Endothelial cell of umbilical vein (primary cell): ENCODE measurements around the gene TTLL10. TPM values are rescaled to one million over a fixed set of nuclear protein-coding genes. Genes with fewer than 3 reads are reported as not detected.

ENCODE experiments used
- BruUV-seq: library from RNA; stranded (reverse); fragments of 400-500 nt; replicated peaks from 2 replicates; lab custom pipeline; 2021; lab: Mats Ljungman, UMichigan
- CTCF ChIA-PET: fragments of 300-600, 350-600 bp; sonication (Branson Sonifier 250); formaldehyde crosslinking; loops from one replicate; lab custom pipeline; 2021; ENCODE audit warnings: antibody characterized with exemption, inconsistent platforms; lab: Charles Lee
- POLR2A ChIA-PET: fragments of 300-600, 350-600 bp; sonication (Branson Sonifier 250); formaldehyde crosslinking; loops from one replicate; lab custom pipeline; 2021; ENCODE audit warnings: antibody characterized with exemption, inconsistent platforms; lab: Charles Lee
- DNase-seq: peaks from one replicate; pipeline ENCODE4 v3.0.0-alpha.2; 2011; ENCODE audit warnings: low read depth, low spot score
- FAIRE-seq: peaks from 2 replicates; lab custom pipeline; 2011; peaks lifted over from hg19 to GRCh38; lab: Jason Lieb, UNC
- H2AFZ ChIP-seq: 2 replicates; pipeline ENCODE4 v1.6.0; 2012; ENCODE audit warnings: low read depth, low read length, control low read depth, inconsistent platforms
- H3K27ac ChIP-seq: 2 replicates; pipeline ENCODE4 v1.5.1; 2011; ENCODE audit warnings: low read depth, mild to moderate bottlenecking, control low read depth, low read length, moderate library complexity; ENCODE audit not compliant: insufficient read depth
- H3K27me3 ChIP-seq, 2 experiments: 2 replicates each; pipeline versions ENCODE4 v1.6.0 to v1.6.1; 2011; ENCODE audit warnings: low read length in 2 of 2, mixed read lengths in 1 of 2; ENCODE audit not compliant: control insufficient read depth in 2 of 2, insufficient read depth in 2 of 2
- H3K36me3 ChIP-seq, 2 experiments: 2 replicates in 1 of 2; 3 replicates in 1 of 2; pipeline ENCODE4 v1.5.1; 2011; ENCODE audit warnings: low read length in 2 of 2, mild to moderate bottlenecking in 1 of 2, moderate library complexity in 1 of 2; ENCODE audit not compliant: control insufficient read depth in 2 of 2, insufficient read depth in 2 of 2; ENCODE audit errors: extremely low read depth in 1 of 2
- H3K4me1 ChIP-seq: 3 replicates; pipeline ENCODE4 v1.5.1; 2011; ENCODE audit warnings: mild to moderate bottlenecking, low read length; ENCODE audit not compliant: control insufficient read depth, insufficient read depth; ENCODE audit errors: extremely low read depth
- H3K4me2 ChIP-seq: 2 replicates; pipeline ENCODE4 v1.6.1; 2011; ENCODE audit warnings: low read length, control low read depth, mixed read lengths; ENCODE audit not compliant: insufficient read depth
- H3K4me3 ChIP-seq, 3 experiments: fragments of 200-600 bp in 1 of 3; sonication (generic), shearing (Covaris generic) in 1 of 3; replicated peaks in 1 of 3; 2 replicates each; pipeline ENCODE4 v1.5.1; 2011 to 2016; ENCODE audit warnings: control low read depth in 3 of 3, low read length in 3 of 3, mild to moderate bottlenecking in 2 of 3, inconsistent platforms in 1 of 3, low read depth in 1 of 3, moderate library complexity in 1 of 3; ENCODE audit not compliant: insufficient read depth in 1 of 3
- H3K79me2 ChIP-seq: 2 replicates; pipeline ENCODE4 v1.6.0; 2012; ENCODE audit warnings: low read length, inconsistent platforms; ENCODE audit not compliant: control insufficient read depth, insufficient read depth
- H3K9ac ChIP-seq: replicated peaks from 2 replicates; pipeline ENCODE3; 2011; ENCODE audit warnings: low read length, control low read depth; ENCODE audit not compliant: insufficient read depth; ENCODE audit errors: extremely low read depth
- H3K9me1 ChIP-seq: replicated peaks from 3 replicates; pipeline ENCODE4 v1.6.0; 2011; ENCODE audit warnings: mild to moderate bottlenecking, low read length; ENCODE audit not compliant: control insufficient read depth, insufficient read depth; ENCODE audit errors: extremely low read depth
- H3K9me3 ChIP-seq: replicated peaks from 2 replicates; pipeline ENCODE4 v1.5.1; 2012; ENCODE audit warnings: low read length, inconsistent platforms; ENCODE audit not compliant: control insufficient read depth, insufficient read depth
- H4K20me1 ChIP-seq: replicated peaks from 2 replicates; pipeline ENCODE3; 2011; ENCODE audit warnings: mild to moderate bottlenecking, low read length; ENCODE audit not compliant: control insufficient read depth, insufficient read depth; ENCODE audit errors: extremely low read depth
- EZH2 ChIP-seq: IDR thresholded peaks from 2 replicates; pipeline ENCODE4 v1.6.1; 2012; ENCODE audit warnings: borderline replicate concordance, low read depth, mild to moderate bottlenecking, moderate library complexity, low read length, inconsistent platforms; ENCODE audit not compliant: severe bottlenecking
- FOS ChIP-seq: IDR thresholded peaks from 2 replicates; pipeline ENCODE4 v1.6.1; 2011; ENCODE audit warnings: mild to moderate bottlenecking, low read length, moderate library complexity, borderline replicate concordance; ENCODE audit not compliant: insufficient read depth
- GATA2 ChIP-seq: IDR thresholded peaks from 2 replicates; pipeline ENCODE4 v1.7.0; 2011; ENCODE audit warnings: low read depth, mild to moderate bottlenecking, moderate library complexity, mixed read lengths, low read length; ENCODE audit not compliant: insufficient read length, insufficient read depth
- JUN ChIP-seq: IDR thresholded peaks from 2 replicates; pipeline ENCODE4 v1.6.1; 2011; ENCODE audit warnings: borderline replicate concordance, low read depth; ENCODE audit not compliant: insufficient read length, insufficient read depth
- MYC ChIP-seq: IDR thresholded peaks from one replicate; pipeline ENCODE4 v1.6.1; 2011; ENCODE audit warnings: mild to moderate bottlenecking, low read depth, low read length
- POLR2A ChIP-seq: IDR thresholded peaks from 2 replicates; pipeline ENCODE4 v1.6.1; 2012; ENCODE audit warnings: low read depth, mild to moderate bottlenecking, control low read depth, low read length
- POLR2AphosphoS5 ChIP-seq: IDR thresholded peaks from 2 replicates; pipeline ENCODE4 v1.6.1; 2012; ENCODE audit warnings: low read depth, mild to moderate bottlenecking, control low read depth, low read length, moderate library complexity; ENCODE audit not compliant: insufficient read depth
- dilution Hi-C: fragments of 300-500 bp; cut with MboI; formaldehyde crosslinking; loops from one replicate; pipeline ENCODE4 v1.15.0; 2019; ENCODE audit warnings: low sequenced_read_pairs; ENCODE audit not compliant: extremely low pct_ligation_motif_present
- intact Hi-C: fragments of 100-400 bp; cut with micrococcal nuclease; formaldehyde crosslinking; loops from one replicate; pipeline ENCODE4 v1.10.0; 2022
- polyA plus RNA-seq, 4 experiments: library from polyadenylated mRNA; depleted of rRNA in 3 of 4; stranded (reverse) in 3 of 4; unstranded in 1 of 4; fragments of >200 nt; gene quantifications; 2 replicates each; pipeline versions ENCODE4 v1.2.1 to v1.2.3, GENCODE V29; 2011 to 2012; ENCODE audit warnings: missing spikeins in 1 of 4
- total RNA-seq: library from RNA; stranded (reverse); gene quantifications from 2 replicates; pipeline ENCODE4 v1.2.3, GENCODE V29; 2021
- TF ChIP-seq, protein P1 (sequence below): IDR thresholded peaks from 2 replicates; pipeline ENCODE4 v1.6.1; 2011; ENCODE audit not compliant: insufficient read depth, insufficient read length
- TF ChIP-seq, protein P2 (sequence below), 2 donors: IDR thresholded peaks; 1 replicate in 1 of 2; 2 replicates in 1 of 2; pipeline ENCODE4 v1.5.1; 2011; ENCODE audit warnings: low read length in 2 of 2, mild to moderate bottlenecking in 2 of 2, moderate library complexity in 2 of 2, control low read depth in 1 of 2, inconsistent platforms in 1 of 2, low read depth in 1 of 2; ENCODE audit not compliant: insufficient read depth in 1 of 2; ENCODE audit errors: extremely low read depth in 1 of 2

TTLL10 gene
- total and polyA plus RNA-seq, 2 donors (not counting 3 experiments of a cell fraction or from before 2014, with no cell fraction given), result not detected

DNA sequence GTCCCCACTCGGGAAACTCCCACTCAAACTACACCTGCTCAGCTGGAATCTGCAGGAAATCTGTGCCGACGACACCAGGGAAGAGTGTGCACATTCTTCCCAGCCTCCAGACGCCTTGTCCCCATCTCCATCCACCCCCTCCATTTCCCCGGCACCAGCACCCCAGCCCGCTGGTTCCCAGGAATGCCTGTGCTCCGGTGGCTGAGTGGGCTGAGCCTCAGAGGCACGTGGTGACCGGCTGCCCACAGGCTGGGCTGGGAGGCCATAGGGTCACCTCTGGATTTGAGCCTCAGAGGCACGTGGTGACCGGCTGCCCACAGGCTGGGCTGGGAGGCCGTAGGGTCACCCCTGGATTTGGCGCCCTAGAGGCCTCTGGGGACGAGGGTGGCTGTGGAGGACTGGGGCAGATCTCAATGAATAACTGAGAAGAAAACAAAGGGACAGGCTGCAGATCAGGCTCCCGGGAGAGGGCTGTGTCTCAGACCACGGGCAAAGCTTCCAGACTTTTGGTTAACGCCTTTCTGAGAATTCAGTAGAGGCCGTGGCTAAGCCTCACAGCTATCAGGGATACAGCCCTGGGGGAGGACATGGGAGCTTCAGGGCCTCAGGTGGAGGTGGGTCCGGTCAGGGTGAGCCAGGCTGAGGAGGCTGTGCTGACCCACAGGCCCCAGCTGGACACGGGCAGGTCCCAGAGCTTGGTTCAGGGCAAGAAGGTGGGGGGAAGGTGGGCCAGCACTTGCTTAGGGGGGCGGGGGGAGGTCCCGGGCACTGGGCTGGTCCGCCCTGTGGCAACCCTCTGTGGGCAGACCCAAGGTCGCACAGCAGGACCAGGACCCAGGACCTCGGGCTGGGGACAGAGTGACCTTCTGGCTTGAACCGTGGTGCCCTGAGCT lies 17.3 kb upstream of the TTLL10 start:
- H3K4me2 ChIP-seq, result no peak overlapping the region
- no TSS peak for BruUV-seq
- H2AFZ ChIP-seq, result no peak overlapping the region
- ChIA-PET CTCF (interaction anchor here (1.3 to 2.0 kb wide), 2 partner anchors 34 to 75 kb away, joined by 3 to 6 read pairs; no protein-coding TSS in a partner anchor), POLR2A (no interaction called here)
- DNase-seq (no peak), FAIRE-seq (no peak)
- no peak overlapping the region for H3K27ac ChIP-seq
- H3K27me3 ChIP-seq, result no peaks in the 10 kb centered on the region
- intact Hi-C loops (loop anchor here (1.0 kb wide), 1 partner anchor 34 kb away; no protein-coding TSS in a partner anchor), dilution Hi-C loops (no loop called here)
- H3K79me2 ChIP-seq, result no peaks in the 10 kb centered on the region
- H3K36me3 ChIP-seq, result no peaks in the 10 kb centered on the region
- H4K20me1 ChIP-seq, result no peaks in the 10 kb centered on the region
- H3K4me3 ChIP-seq, result no peak overlapping the region
- no peaks in the 10 kb centered on the region for H3K9me3 ChIP-seq
- no peaks in the 10 kb centered on the region for H3K9me1 ChIP-seq
- peaks cover 14% of the 10 kb centered on the region for H3K4me1 ChIP-seq
- TF ChIP-seq POLR2A (no peak), MYC (no peak), FOS (no peak)
- no peak overlapping the region for H3K9ac ChIP-seq

DNA sequence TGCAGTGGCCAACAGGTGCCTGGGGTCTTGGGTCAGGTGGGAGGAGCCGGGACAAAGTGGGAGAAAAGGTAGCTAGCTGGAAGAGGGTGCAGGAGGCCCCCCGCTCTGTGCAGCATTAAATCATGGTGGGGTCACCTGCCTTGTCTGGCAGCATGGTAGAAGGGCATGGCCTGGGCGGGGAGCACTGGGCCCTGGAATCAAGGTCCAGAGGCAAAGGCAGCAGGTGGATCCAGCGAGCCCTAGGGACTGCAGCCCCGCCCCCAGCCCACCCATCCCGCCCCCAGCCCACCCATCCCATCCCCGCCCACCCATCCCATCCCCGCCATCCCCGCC lies 16.7 kb upstream of the TTLL10 start:
- intact Hi-C loops, result loop anchor here (1.0 kb wide), 1 partner anchor 35 kb away; no protein-coding TSS in a partner anchor
- no peaks in the 10 kb centered on the region for H4K20me1 ChIP-seq
- ChIA-PET POLR2A (no interaction called here), CTCF (interaction anchor here (1.3 to 2.0 kb wide), 2 partner anchors 35 to 74 kb away, joined by 3 to 6 read pairs; no protein-coding TSS in a partner anchor)
- no peak overlapping the region for H3K9ac ChIP-seq
- H3K27ac ChIP-seq, result no peak overlapping the region
- DNase-seq (no peak), FAIRE-seq (no peak)
- H3K36me3 ChIP-seq, result no peaks in the 10 kb centered on the region
- dilution Hi-C loops, result no loop called here
- no peaks in the 10 kb centered on the region for H3K27me3 ChIP-seq
- H3K79me2 ChIP-seq, result no peaks in the 10 kb centered on the region
- no peak overlapping the region for H3K4me2 ChIP-seq
- TF ChIP-seq JUN, result no peak
- TF ChIP-seq MYC, result no peak
- TF ChIP-seq, protein P1, sequence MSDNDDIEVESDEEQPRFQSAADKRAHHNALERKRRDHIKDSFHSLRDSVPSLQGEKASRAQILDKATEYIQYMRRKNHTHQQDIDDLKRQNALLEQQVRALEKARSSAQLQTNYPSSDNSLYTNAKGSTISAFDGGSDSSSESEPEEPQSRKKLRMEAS, result no peak
- TF ChIP-seq FOS, result no peak
- TF ChIP-seq, protein P2, sequence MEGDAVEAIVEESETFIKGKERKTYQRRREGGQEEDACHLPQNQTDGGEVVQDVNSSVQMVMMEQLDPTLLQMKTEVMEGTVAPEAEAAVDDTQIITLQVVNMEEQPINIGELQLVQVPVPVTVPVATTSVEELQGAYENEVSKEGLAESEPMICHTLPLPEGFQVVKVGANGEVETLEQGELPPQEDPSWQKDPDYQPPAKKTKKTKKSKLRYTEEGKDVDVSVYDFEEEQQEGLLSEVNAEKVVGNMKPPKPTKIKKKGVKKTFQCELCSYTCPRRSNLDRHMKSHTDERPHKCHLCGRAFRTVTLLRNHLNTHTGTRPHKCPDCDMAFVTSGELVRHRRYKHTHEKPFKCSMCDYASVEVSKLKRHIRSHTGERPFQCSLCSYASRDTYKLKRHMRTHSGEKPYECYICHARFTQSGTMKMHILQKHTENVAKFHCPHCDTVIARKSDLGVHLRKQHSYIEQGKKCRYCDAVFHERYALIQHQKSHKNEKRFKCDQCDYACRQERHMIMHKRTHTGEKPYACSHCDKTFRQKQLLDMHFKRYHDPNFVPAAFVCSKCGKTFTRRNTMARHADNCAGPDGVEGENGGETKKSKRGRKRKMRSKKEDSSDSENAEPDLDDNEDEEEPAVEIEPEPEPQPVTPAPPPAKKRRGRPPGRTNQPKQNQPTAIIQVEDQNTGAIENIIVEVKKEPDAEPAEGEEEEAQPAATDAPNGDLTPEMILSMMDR (IDR thresholded peaks at IDR 0.05; ENCODE audit: extremely low read depth in 1 of 2, insufficient read depth in 1 of 2, low read depth in 1 of 2, low read length in 2 of 2), result no peak
- TF ChIP-seq EZH2, result no peak
- TF ChIP-seq POLR2AphosphoS5, result no peak
- no peak for TF ChIP-seq POLR2A
- TF ChIP-seq GATA2, result no peak
- no peak overlapping the region for H3K4me3 ChIP-seq
- H3K4me1 ChIP-seq, result peaks cover 14% of the 10 kb centered on the region
- H3K9me3 ChIP-seq, result no peaks in the 10 kb centered on the region
- BruUV-seq, result no TSS peak
- no peaks in the 10 kb centered on the region for H3K9me1 ChIP-seq
- H2AFZ ChIP-seq, result no peak overlapping the region
